Memory B cell (primary cell): Measurements from ENCODE around the gene ZFP57.
A peak's percentile ranks its signal among the peaks of the same experiment; 100 is the strongest.

Experiments
- ATAC-seq: fragments of 150-1000 bp; cut with Tn5 transposase; 2 replicates; pipeline ENCODE4 v1.10.0; 2021; ENCODE audit warnings: low read depth, mild to moderate bottlenecking, moderate library complexity
- DNase-seq, 2 donors: peaks; one replicate each; pipeline ENCODE4 v3.0.0; 2022; ENCODE audit warnings: low spot score in 2 of 2
- H3K27ac Mint-ChIP-seq: one replicate; pipeline ENCODE4 v1.8.0; 2022; ENCODE audit warnings: mild to moderate bottlenecking, moderate library complexity, mixed read lengths
- H3K27me3 Mint-ChIP-seq: one replicate; pipeline ENCODE4 v1.8.0; 2022; ENCODE audit warnings: mixed read lengths
- H3K36me3 Mint-ChIP-seq: one replicate; pipeline ENCODE4 v1.8.0; 2022; ENCODE audit warnings: mild to moderate bottlenecking, mixed read lengths
- H3K4me1 Mint-ChIP-seq: one replicate; pipeline ENCODE4 v1.8.0; 2022; ENCODE audit warnings: mixed read lengths
- H3K4me3 Mint-ChIP-seq: one replicate; pipeline ENCODE4 v1.8.0; 2022; ENCODE audit warnings: mild to moderate bottlenecking, moderate library complexity, mixed read lengths
- H3K9me3 Mint-ChIP-seq: one replicate; pipeline ENCODE4 v1.8.0; 2022; ENCODE audit warnings: mixed read lengths

Gene ZFP57

DNA sequence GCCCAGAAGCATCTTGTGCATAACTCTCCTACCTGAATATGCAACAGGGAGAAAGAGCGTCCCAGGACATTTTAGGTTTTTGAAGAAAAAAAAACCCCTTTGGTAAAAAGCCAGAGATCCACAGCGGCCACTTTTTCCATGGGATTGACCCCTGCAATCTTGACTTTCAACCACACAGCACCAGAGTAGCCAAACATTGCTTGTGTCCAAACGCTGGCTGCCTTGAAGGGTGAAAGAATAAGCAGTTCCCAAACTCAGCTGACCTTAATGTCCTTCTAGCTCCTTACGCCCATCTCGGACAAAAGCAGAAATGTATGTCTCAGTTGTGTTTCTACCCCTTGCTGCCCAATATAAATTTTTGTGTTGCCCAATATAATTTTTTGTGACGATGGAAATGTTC, 25.3 kb downstream of the ZFP57 start:
- Mint-ChIP-seq H3K9me3 (no peaks in the 10 kb centered on the region), H3K4me1 (peaks cover 4% of the 10 kb centered on the region), H3K27me3 (peaks cover 18% of the 10 kb centered on the region), H3K27ac (no peak overlapping the region), H3K4me3 (no peak overlapping the region), H3K36me3 (no peaks in the 10 kb centered on the region)
- ATAC-seq (no peak), DNase-seq (no peak)

DNA sequence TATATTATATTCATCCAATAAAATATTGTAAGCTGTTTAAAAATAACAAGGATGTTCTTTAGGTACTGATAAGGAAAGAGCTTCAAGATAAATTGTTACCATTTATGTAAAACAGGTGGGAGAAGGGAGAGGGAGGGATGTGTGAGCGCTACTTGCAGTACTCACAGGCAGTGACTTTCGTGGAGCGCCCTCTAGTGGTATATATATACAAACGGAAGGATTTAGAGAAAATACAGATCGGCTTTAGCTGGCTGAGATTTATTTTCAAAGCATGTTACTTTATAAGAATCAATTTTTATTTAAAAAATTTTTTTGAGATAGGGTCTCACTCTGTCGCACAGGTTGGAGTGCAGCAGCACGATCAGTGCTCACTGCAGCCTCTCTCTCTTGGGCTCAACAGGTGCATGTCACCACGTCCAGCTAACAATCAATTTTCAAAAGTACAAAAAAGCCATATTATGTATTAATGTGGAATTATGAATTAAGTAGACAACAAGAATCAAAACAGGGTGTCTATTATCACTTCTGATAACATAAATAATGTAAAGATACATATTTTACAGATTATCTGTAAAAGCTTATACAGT, 27.4 kb downstream of the ZFP57 start:
- Mint-ChIP-seq H3K27ac (no peak overlapping the region), H3K27me3 (peaks cover 14% of the 10 kb centered on the region), H3K9me3 (no peaks in the 10 kb centered on the region), H3K4me1 (peaks cover 7% of the 10 kb centered on the region), H3K4me3 (no peak overlapping the region), H3K36me3 (no peaks in the 10 kb centered on the region)
- no peak for ATAC-seq
- peak; percentile 27 to 58 for DNase-seq

DNA sequence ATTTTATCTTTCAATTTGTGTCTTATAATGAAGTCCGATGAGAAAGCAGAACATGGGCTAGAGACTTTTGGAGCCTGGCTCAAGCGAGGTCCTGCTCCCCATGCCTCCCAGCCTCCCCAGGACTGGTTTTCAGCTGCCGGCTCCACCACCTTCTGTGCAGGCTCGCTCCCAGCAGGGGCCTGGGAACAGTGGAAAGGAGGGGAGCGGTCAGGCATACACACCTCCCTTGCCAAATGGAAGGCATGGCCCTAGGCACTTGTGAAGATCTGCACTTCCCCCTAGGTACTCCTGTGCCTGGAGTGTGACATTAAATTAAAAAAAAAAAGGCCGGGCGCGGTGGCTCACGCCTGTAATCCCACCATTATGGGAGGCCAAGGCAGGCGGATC, 28.8 kb downstream of the ZFP57 start:
- no peak for DNase-seq
- no peak overlapping the region for H3K4me3 Mint-ChIP-seq
- peaks cover 8% of the 10 kb centered on the region for H3K27me3 Mint-ChIP-seq
- H3K4me1 Mint-ChIP-seq, result peaks cover 7% of the 10 kb centered on the region
- H3K36me3 Mint-ChIP-seq, result no peaks in the 10 kb centered on the region
- H3K27ac Mint-ChIP-seq, result no peak overlapping the region
- no peak for ATAC-seq
- no peaks in the 10 kb centered on the region for H3K9me3 Mint-ChIP-seq

- H3K27ac Mint-ChIP-seq, result no peak overlapping the region
- H3K36me3 Mint-ChIP-seq, result no peaks in the 10 kb centered on the region
These were observed 29.3 kb downstream of the ZFP57 start for GRCh38 chr6:29651413-29652197.

GRCh38 chr6:29649701-29650673, 31.0 kb downstream of the ZFP57 start:
- H3K4me1 Mint-ChIP-seq, result peaks cover 7% of the 10 kb centered on the region
- peak; percentile 96 to 98 for DNase-seq
- H3K36me3 Mint-ChIP-seq, result no peaks in the 10 kb centered on the region
- peak overlapping the region; percentile 98 for H3K4me3 Mint-ChIP-seq
- H3K9me3 Mint-ChIP-seq, result no peaks in the 10 kb centered on the region
- H3K27me3 Mint-ChIP-seq, result peaks cover 3% of the 10 kb centered on the region
- ATAC-seq, result peak; percentile 91
- peak overlapping the region; percentile 99 for H3K27ac Mint-ChIP-seq

More at GRCh38 chr6:29651413-29652197, 29.3 kb downstream of the ZFP57 start:
- Mint-ChIP-seq H3K4me1 (peaks cover 7% of the 10 kb centered on the region), H3K9me3 (no peaks in the 10 kb centered on the region), H3K27me3 (peaks cover 7% of the 10 kb centered on the region), H3K4me3 (no peak overlapping the region)
- peak in 1 of 2 donors; percentile 34 for DNase-seq
- ATAC-seq, result no peak

- no peak for ATAC-seq
- DNase-seq, result no peak
- Mint-ChIP-seq H3K27me3 (no peaks in the 10 kb centered on the region), H3K4me3 (no peak overlapping the region), H3K4me1 (peaks cover 10% of the 10 kb centered on the region), H3K9me3 (no peaks in the 10 kb centered on the region), H3K36me3 (no peaks in the 10 kb centered on the region), H3K27ac (no peak overlapping the region)
These were observed 32.9 kb downstream of the ZFP57 start for GRCh38 chr6:29647927-29648642.

DNA sequence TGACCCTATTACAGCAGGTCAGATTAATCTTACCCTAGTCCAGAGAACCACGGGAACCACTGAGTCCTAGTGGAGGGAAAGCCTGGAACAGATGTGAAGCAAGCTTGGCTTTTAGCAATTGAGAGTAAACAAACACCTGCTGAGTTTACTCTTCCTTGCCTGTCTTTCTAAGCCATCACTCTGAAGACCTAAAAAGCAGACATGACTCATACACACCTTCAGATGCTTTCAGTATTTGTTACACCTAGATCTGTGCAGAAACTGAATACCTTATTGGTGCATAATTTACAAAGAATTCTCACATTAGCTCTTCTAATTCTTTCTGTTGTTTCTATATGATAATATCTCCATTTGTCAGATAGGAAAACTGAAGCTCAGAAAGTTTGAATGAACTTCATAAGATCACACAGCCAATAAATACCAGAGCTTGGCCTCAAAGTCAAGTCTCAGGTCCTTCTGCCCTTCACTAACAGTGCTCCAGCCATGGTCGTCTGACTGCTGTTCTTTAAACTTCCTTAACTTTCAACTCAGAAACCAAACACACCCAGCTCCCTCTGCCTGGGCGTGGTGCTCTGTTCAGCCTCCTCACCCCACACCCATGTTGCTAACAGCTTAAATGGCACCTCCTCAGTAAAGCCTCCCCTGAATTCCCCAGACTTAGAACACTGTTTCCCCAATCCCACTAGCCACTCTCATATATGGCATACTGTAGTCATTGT, 39.4 kb downstream of the ZFP57 start:
- Mint-ChIP-seq H3K4me3 (peak overlapping the region; percentile 4), H3K9me3 (no peaks in the 10 kb centered on the region), H3K36me3 (no peaks in the 10 kb centered on the region), H3K4me1 (peaks cover 16% of the 10 kb centered on the region), H3K27me3 (no peaks in the 10 kb centered on the region), H3K27ac (peak overlapping the region; percentile 2)
- DNase-seq, result no peak
- peak; percentile 81 for ATAC-seq

GRCh38 chr6:29637247-29637646, 43.7 kb downstream of the ZFP57 start:
- Mint-ChIP-seq H3K9me3 (no peaks in the 10 kb centered on the region), H3K36me3 (no peaks in the 10 kb centered on the region), H3K4me1 (peaks cover 30% of the 10 kb centered on the region), H3K4me3 (no peak overlapping the region), H3K27me3 (no peaks in the 10 kb centered on the region), H3K27ac (no peak overlapping the region)
- DNase-seq (no peak), ATAC-seq (no peak)

- Mint-ChIP-seq H3K4me1 (peaks cover 48% of the 10 kb centered on the region), H3K27me3 (no peaks in the 10 kb centered on the region), H3K36me3 (peaks cover 2% of the 10 kb centered on the region), H3K27ac (peak overlapping the region; percentile 76), H3K4me3 (peak overlapping the region; percentile 91), H3K9me3 (no peaks in the 10 kb centered on the region)
- ATAC-seq, result no peak
- DNase-seq, result no peak
These were observed 47.4 kb downstream of the ZFP57 start for GRCh38 chr6:29633534-29633905.

GRCh38 chr6:29632789-29633533, 48.0 kb downstream of the ZFP57 start, which contains the start of gene GABBR1:
Gene GABBR1 (minus strand): TSS chr6:29633183. CDS start chr6:29632385, 798 bp downstream.
- Mint-ChIP-seq H3K4me3 (peak within 1 kb of the TSS; percentile 91), H3K4me1 (peaks cover 52% of the 10 kb centered on the region), H3K36me3 (peaks cover 2% of the 10 kb centered on the region), H3K27ac (peak within 1 kb of the TSS; percentile 76), H3K9me3 (no peaks in the 10 kb centered on the region), H3K27me3 (no peaks in the 10 kb centered on the region)
- DNase-seq, result peak; percentile 57 to 64
- peak; percentile 72 for ATAC-seq

- peaks cover 2% of the 10 kb centered on the region for H3K36me3 Mint-ChIP-seq
- H3K4me3 Mint-ChIP-seq, result peak overlapping the region; percentile 91
- peak; percentile 57 to 64 for DNase-seq
- peaks cover 49% of the 10 kb centered on the region for H3K4me1 Mint-ChIP-seq
- H3K9me3 Mint-ChIP-seq, result no peaks in the 10 kb centered on the region
- H3K27me3 Mint-ChIP-seq, result no peaks in the 10 kb centered on the region
- ATAC-seq, result peak; percentile 64
- H3K27ac Mint-ChIP-seq, result peak overlapping the region; percentile 76
These were observed 48.9 kb downstream of the ZFP57 start for GRCh38 chr6:29631860-29632731.
